GM12875 (cell line): ENCODE data around the gene CCDC124.

ENCODE experiments used
- H3K4me3 ChIP-seq: one replicate; pipeline ENCODE4 v1.5.1; 2011; ENCODE audit warnings: low read depth, low read length, control low read depth
- TF ChIP-seq, protein P1 (sequence below): IDR thresholded peaks from 2 replicates; pipeline ENCODE4 v1.5.1; 2011; ENCODE audit warnings: low read depth, mild to moderate bottlenecking, control low read depth, inconsistent platforms, low read length, moderate library complexity, borderline replicate concordance; ENCODE audit not compliant: insufficient read depth

Gene CCDC124

GRCh38 chr19:17938092-17938845, 5.5 kb downstream of the CCDC124 start:
- TF ChIP-seq, protein P1, sequence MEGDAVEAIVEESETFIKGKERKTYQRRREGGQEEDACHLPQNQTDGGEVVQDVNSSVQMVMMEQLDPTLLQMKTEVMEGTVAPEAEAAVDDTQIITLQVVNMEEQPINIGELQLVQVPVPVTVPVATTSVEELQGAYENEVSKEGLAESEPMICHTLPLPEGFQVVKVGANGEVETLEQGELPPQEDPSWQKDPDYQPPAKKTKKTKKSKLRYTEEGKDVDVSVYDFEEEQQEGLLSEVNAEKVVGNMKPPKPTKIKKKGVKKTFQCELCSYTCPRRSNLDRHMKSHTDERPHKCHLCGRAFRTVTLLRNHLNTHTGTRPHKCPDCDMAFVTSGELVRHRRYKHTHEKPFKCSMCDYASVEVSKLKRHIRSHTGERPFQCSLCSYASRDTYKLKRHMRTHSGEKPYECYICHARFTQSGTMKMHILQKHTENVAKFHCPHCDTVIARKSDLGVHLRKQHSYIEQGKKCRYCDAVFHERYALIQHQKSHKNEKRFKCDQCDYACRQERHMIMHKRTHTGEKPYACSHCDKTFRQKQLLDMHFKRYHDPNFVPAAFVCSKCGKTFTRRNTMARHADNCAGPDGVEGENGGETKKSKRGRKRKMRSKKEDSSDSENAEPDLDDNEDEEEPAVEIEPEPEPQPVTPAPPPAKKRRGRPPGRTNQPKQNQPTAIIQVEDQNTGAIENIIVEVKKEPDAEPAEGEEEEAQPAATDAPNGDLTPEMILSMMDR, result peak; percentile 97
- no peak overlapping the region for H3K4me3 ChIP-seq

GRCh38 chr19:17942181-17942580, 9.4 kb downstream of the CCDC124 start:
- H3K4me3 ChIP-seq, result no peak overlapping the region
- TF ChIP-seq, protein P1, result no peak

DNA sequence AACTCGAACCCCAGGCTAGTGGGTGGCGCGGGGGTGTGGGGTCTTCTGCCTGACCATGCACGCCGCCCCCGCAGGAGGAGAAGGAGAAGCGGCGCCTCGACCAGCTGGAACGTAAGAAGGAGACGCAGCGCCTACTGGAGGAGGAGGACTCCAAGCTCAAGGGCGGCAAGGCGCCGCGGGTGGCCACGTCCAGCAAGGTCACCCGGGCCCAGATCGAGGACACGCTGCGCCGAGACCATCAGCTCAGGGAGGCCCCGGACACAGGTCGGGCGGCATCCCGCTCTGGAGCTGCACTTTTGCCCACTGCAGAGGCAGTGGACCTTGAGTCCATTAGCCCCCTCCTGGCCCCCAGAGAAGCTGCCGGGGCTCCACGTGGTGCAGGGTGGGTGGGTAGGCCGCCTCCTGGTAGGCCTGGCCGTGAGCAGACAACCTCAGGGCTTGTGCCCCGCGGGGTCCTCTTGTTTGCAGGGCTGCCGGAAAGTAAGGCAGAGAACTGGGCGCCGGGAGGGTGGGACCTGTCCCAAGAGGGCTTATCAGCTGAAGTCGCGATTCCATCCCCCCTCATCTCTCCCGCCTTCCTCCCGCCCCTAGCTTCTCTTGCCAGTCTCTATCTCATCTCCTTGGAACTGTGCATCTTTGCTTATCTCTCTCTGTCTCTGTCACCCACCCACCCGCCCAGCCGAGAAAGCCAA, 9.9 kb downstream of the CCDC124 start:
- no peak overlapping the region for H3K4me3 ChIP-seq
- TF ChIP-seq, protein P1, result no peak

DNA sequence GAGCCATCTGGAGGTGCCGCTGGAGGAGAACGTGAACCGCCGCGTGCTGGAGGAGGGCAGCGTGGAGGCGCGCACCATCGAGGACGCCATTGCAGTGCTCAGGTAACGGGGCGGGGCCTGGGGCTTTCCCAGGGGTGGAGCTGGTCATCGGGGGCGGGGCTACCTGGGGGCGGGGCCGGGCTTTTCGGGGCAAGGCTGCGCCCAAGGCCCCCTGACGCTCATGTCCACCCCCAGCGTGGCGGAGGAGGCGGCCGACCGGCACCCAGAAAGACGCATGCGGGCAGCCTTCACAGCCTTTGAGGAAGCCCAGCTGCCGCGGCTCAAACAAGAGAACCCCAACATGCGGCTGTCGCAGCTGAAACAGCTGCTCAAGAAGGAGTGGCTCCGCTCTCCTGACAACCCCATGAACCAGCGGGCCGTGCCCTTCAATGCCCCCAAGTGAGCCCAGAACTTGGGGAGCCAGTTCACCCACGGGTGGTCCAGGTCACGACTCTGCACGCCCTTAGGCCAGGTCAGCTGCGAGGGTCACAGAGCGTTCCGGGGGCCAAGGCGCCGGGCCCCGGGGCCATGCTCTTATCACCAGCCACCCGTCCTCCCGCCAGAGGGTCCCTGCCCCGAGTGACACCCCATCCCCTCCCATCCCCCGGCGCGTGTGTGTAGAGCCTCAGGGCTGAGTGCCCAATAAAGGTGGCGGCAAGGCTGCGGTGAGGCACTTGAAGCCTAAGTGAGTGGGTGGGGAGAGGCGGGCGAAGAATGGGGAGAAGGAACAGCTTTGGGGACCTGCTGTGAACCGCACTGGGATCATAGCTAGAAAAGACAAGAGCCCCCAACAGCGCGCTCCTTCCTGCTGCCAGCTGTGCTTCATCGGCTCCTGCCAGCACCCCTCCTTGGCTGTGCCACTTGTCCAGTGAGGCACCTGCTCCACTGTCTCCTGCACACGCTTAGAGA, 10.7 kb downstream of the CCDC124 start:
- TF ChIP-seq, protein P1, result no peak
- no peak overlapping the region for H3K4me3 ChIP-seq

DNA sequence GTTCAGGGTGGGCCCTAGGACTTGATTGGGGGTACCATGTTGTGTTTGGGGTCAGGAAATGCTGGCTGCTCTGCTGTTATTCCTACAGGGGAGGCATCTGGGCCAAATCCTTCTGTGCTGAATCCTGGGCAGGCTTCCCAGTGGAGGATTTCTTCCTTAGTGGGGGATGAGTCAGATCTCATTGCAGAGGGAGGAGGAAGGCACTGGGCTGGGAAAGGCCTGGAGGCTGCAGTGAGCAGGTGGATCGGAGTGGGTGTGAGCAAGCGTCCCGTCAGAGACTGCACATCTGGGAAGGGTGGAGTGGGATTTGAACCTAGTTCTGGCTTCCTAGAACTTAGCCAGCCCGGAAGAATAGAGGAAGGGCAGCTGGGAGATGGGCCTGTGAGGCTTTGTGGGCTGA, 11.5 kb downstream of the CCDC124 start:
- H3K4me3 ChIP-seq, result no peak overlapping the region
- TF ChIP-seq, protein P1, result no peak

GRCh38 chr19:17946965-17947784, 14.4 kb downstream of the CCDC124 start:
- H3K4me3 ChIP-seq, result peak overlapping the region; percentile 35
- TF ChIP-seq, protein P1, result no peak
